Smooth muscle cell (in vitro differentiated cells): ENCODE results near the gene MAPK7. TPM values are rescaled to one million over a fixed set of nuclear protein-coding genes. Genes with fewer than 3 reads are reported as not detected.

Experiments
- DNase-seq: peaks from one replicate; lab custom pipeline; 2025; ENCODE audit not compliant: unreplicated experiment; lab: John Stamatoyannopoulos, UW
- H2AFZ ChIP-seq: fragments of 200-600 bp; sonication (generic); 2 replicates; pipeline ENCODE4 v1.6.0; 2016; ENCODE audit warnings: antibody characterized with exemption, low read depth, mild to moderate bottlenecking
- H3F3A ChIP-seq: fragments of 200-600 bp; sonication (generic); 2 replicates; pipeline ENCODE4 v1.6.0; 2017; ENCODE audit warnings: antibody characterized with exemption, low read depth
- H3K27ac ChIP-seq: fragments of 200-600 bp; sonication (generic); 2 replicates; pipeline ENCODE4 v1.5.1; 2016; ENCODE audit warnings: low read depth, mild to moderate bottlenecking
- H3K27me3 ChIP-seq: fragments of 200-600 bp; sonication (generic); 2 replicates; pipeline ENCODE4 v1.6.1; 2016; ENCODE audit warnings: low read depth, mild to moderate bottlenecking
- H3K36me3 ChIP-seq: fragments of 200-600 bp; sonication (generic); 2 replicates; pipeline ENCODE4 v1.5.1; 2016; ENCODE audit warnings: low read depth
- H3K4me1 ChIP-seq: fragments of 200-600 bp; sonication (generic); 2 replicates; pipeline ENCODE4 v1.5.1; 2016; ENCODE audit warnings: low read depth
- H3K4me2 ChIP-seq: fragments of 200-600 bp; sonication (generic); 2 replicates; pipeline ENCODE4 v1.6.0; 2016; ENCODE audit warnings: mild to moderate bottlenecking
- H3K4me3 ChIP-seq: fragments of 200-600 bp; sonication (generic); 2 replicates; pipeline ENCODE4 v1.5.1; 2016; ENCODE audit warnings: mild to moderate bottlenecking
- H3K79me2 ChIP-seq: fragments of 200-600 bp; sonication (generic); 2 replicates; pipeline ENCODE4 v1.6.0; 2016; ENCODE audit warnings: low read depth, mild to moderate bottlenecking
- H3K9ac ChIP-seq: fragments of 200-600 bp; sonication (generic); 2 replicates; pipeline ENCODE4 v1.6.0; 2016; ENCODE audit warnings: low read depth
- H3K9me3 ChIP-seq: fragments of 200-600 bp; sonication (generic); replicated peaks from 2 replicates; pipeline ENCODE4 v1.5.1; 2016; ENCODE audit warnings: low read depth
- H4K20me1 ChIP-seq: fragments of 200-600 bp; sonication (generic); 2 replicates; pipeline ENCODE4 v1.6.0; 2016; ENCODE audit warnings: low read depth
- CTCF ChIP-seq: fragments of 200-600 bp; sonication (generic); IDR thresholded peaks from 2 replicates; pipeline ENCODE4 v1.5.1; 2017; ENCODE audit warnings: borderline replicate concordance, mild to moderate bottlenecking, antibody characterized with exemption; ENCODE audit not compliant: insufficient read depth, poor library complexity, severe bottlenecking
- WGBS: methylation state at CpG from one replicate; pipeline ENCODE4 v1.1.7; 2016; ENCODE audit warnings: low lambda C conversion rate; 5-methylcytosine and 5-hydroxymethylcytosine counted together
- polyA plus RNA-seq: library from polyadenylated mRNA; unstranded; fragments of >200 nt; fragmentation: Nextera tagmentation; extraction: Ambion mirVana; gene quantifications from 2 replicates; pipeline ENCODE4 v1.2.1, GENCODE V29; 2016
- total RNA-seq: library from RNA; depleted of rRNA; stranded (reverse); fragments of >200 nt; gene quantifications from 2 replicates; pipeline ENCODE4 v1.2.3, GENCODE V29; 2014

The MAPK7 gene
- total and polyA plus RNA-seq, 2 experiments from 2014 or later, result 9.1 to 36.3 TPM

GRCh38 chr17:19346351-19347255 is 31.7 kb upstream of the MAPK7 start:
- Histone ChIP-seq H4K20me1 (no peaks in the 10 kb centered on the region), H3K9me3 (no peaks in the 10 kb centered on the region), H3K27ac (peak overlapping the region; percentile 70), H3F3A (peaks cover 25% of the 10 kb centered on the region), H3K4me1 (peaks cover 12% of the 10 kb centered on the region), H3K36me3 (no peaks in the 10 kb centered on the region), H3K79me2 (no peaks in the 10 kb centered on the region), H3K27me3 (no peaks in the 10 kb centered on the region), H3K9ac (peak overlapping the region; percentile 66), H2AFZ (no peak overlapping the region), H3K4me3 (no peak overlapping the region), H3K4me2 (peak overlapping the region; percentile 65)
- TF ChIP-seq CTCF, result no peak
- DNase-seq, result peak; percentile 24
- WGBS, result 39% methylated on average over 18 of the region's 19 CpGs

GRCh38 chr17:19347323-19348080 is 30.8 kb upstream of the MAPK7 start:
- H3K9ac ChIP-seq, result peak overlapping the region; percentile 66
- peaks cover 7% of the 10 kb centered on the region for H3K4me1 ChIP-seq
- 84% methylated on average over 13 of the region's 13 CpGs for WGBS
- peaks cover 25% of the 10 kb centered on the region for H3F3A ChIP-seq
- H2AFZ ChIP-seq, result no peak overlapping the region
- H3K79me2 ChIP-seq, result no peaks in the 10 kb centered on the region
- no peak for DNase-seq
- H3K36me3 ChIP-seq, result no peaks in the 10 kb centered on the region
- TF ChIP-seq CTCF, result no peak
- H3K9me3 ChIP-seq, result no peaks in the 10 kb centered on the region
- H3K4me2 ChIP-seq, result peak overlapping the region; percentile 65
- H3K27me3 ChIP-seq, result no peaks in the 10 kb centered on the region
- peak overlapping the region; percentile 70 for H3K27ac ChIP-seq
- no peak overlapping the region for H3K4me3 ChIP-seq
- no peaks in the 10 kb centered on the region for H4K20me1 ChIP-seq

- H3K4me3 ChIP-seq, result no peak overlapping the region
- no peak for TF ChIP-seq CTCF
- no peak overlapping the region for H3K4me2 ChIP-seq
- no peak for DNase-seq
- H3F3A ChIP-seq, result peaks cover 25% of the 10 kb centered on the region
- 89% methylated on average over 9 of the region's 9 CpGs for WGBS
- no peaks in the 10 kb centered on the region for H3K27me3 ChIP-seq
- no peaks in the 10 kb centered on the region for H4K20me1 ChIP-seq
- H2AFZ ChIP-seq, result no peak overlapping the region
- no peaks in the 10 kb centered on the region for H3K36me3 ChIP-seq
- no peak overlapping the region for H3K9ac ChIP-seq
- H3K4me1 ChIP-seq, result peaks cover 7% of the 10 kb centered on the region
- H3K27ac ChIP-seq, result peak overlapping the region; percentile 70
- no peaks in the 10 kb centered on the region for H3K9me3 ChIP-seq
- no peaks in the 10 kb centered on the region for H3K79me2 ChIP-seq
Observed at GRCh38 chr17:19348081-19348650, 30.1 kb upstream of the MAPK7 start.
